CD4-positive, CD25-positive, alpha-beta regulatory T cell (primary cell): Measurements from ENCODE around the gene SLF2. TPM values are rescaled to one million over a fixed set of nuclear protein-coding genes. Genes with fewer than 3 reads are reported as not detected.

Experiments
- ATAC-seq, 2 donors: fragments of 150-1000 bp; cut with Tn5 transposase; one replicate each; pipeline ENCODE4 v1.10.0; 2021; ENCODE audit warnings: low read depth in 2 of 2, moderate number of reproducible peaks in 2 of 2, moderate library complexity in 1 of 2
- DNase-seq, 3 donors: peaks; one replicate each; pipeline versions ENCODE4 v3.0.0 to v3.0.0-alpha.2; 2012 to 2022; ENCODE audit warnings: mixed read lengths in 1 of 3
- H3K27ac ChIP-seq: one replicate; pipeline ENCODE4 v1.7.0; 2013; ENCODE audit warnings: mild to moderate bottlenecking, low read length; ENCODE audit not compliant: insufficient read depth, poor library complexity, severe bottlenecking
- H3K27me3 ChIP-seq: one replicate; pipeline ENCODE4 v1.7.0; 2013; ENCODE audit warnings: low read length; ENCODE audit not compliant: control insufficient read depth, insufficient read depth
- H3K36me3 ChIP-seq: one replicate; pipeline ENCODE4 v1.7.0; 2013; ENCODE audit warnings: mild to moderate bottlenecking, low read length, moderate library complexity; ENCODE audit not compliant: control insufficient read depth, insufficient read depth
- H3K4me1 ChIP-seq: 2 replicates; pipeline ENCODE4 v1.7.0; 2013; ENCODE audit warnings: mild to moderate bottlenecking, low read length; ENCODE audit not compliant: insufficient read depth, control insufficient read depth, poor library complexity, severe bottlenecking
- H3K4me3 ChIP-seq: one replicate; pipeline ENCODE4 v1.7.0; 2013; ENCODE audit warnings: low read depth, mild to moderate bottlenecking, low read length, moderate library complexity
- H3K9me3 ChIP-seq, 2 experiments: 1 replicate in 1 of 2; 2 replicates in 1 of 2; pipeline ENCODE4 v1.7.0; 2013; ENCODE audit warnings: low read length in 2 of 2, mild to moderate bottlenecking in 1 of 2, moderate library complexity in 1 of 2; ENCODE audit not compliant: control insufficient read depth in 2 of 2
- H3K27ac Mint-ChIP-seq, 3 donors: one replicate each; pipeline ENCODE4 v1.8.0; 2020 to 2022; ENCODE audit warnings: mild to moderate bottlenecking in 3 of 3, mixed read lengths in 3 of 3, moderate library complexity in 2 of 3
- H3K27me3 Mint-ChIP-seq: one replicate; pipeline ENCODE4 v1.8.0; 2022; ENCODE audit warnings: mild to moderate bottlenecking, mixed read lengths
- H3K36me3 Mint-ChIP-seq: one replicate; pipeline ENCODE4 v1.8.0; 2020; ENCODE audit warnings: mixed read lengths
- H3K4me1 Mint-ChIP-seq, 4 donors: one replicate each; pipeline ENCODE4 v1.8.0; 2020 to 2022; ENCODE audit warnings: mixed read lengths in 4 of 4, mild to moderate bottlenecking in 1 of 4
- H3K4me3 Mint-ChIP-seq, 4 donors: one replicate each; pipeline ENCODE4 v1.8.0; 2020 to 2022; ENCODE audit warnings: mild to moderate bottlenecking in 4 of 4, mixed read lengths in 4 of 4, moderate library complexity in 3 of 4
- H3K9me3 Mint-ChIP-seq, 7 donors: one replicate each; pipeline ENCODE4 v1.8.0; 2020 to 2022; ENCODE audit warnings: mixed read lengths in 7 of 7, mild to moderate bottlenecking in 3 of 7, moderate library complexity in 2 of 7
- polyA plus RNA-seq, 4 donors: library from polyadenylated mRNA; unstranded; fragments of 300-500 nt; fragmentation: Illumina TruSeq; gene quantifications; one replicate each; pipeline ENCODE4 v1.2.3, GENCODE V29; 2021
- total RNA-seq: library from RNA; stranded (reverse); gene quantifications from one replicate; pipeline ENCODE4 v1.2.3, GENCODE V29; 2022

The SLF2 gene
- total RNA-seq (23.2 TPM), polyA plus RNA-seq (10 to 100 TPM; 10.3 to 11.8 (median 10.6) TPM)

- H3K36me3 Mint-ChIP-seq, result peaks cover 9% of the 10 kb centered on the region
- peak within 1 kb of the TSS; percentile 85 for H3K27ac ChIP-seq
- H3K9me3 ChIP-seq, result no peaks in the 10 kb centered on the region
- H3K4me1 Mint-ChIP-seq, result peaks cover 22 to 57% (median 37%) of the 10 kb centered on the region in 4 donors
- peak within 1 kb of the TSS; percentile 86 for H3K4me3 ChIP-seq
- peak within 1 kb of the TSS; percentile 98 to 99 (median 98) for H3K27ac Mint-ChIP-seq
- H3K27me3 Mint-ChIP-seq, result no peaks in the 10 kb centered on the region
- no peaks in the 10 kb centered on the region for H3K27me3 ChIP-seq
- DNase-seq, result peak; percentile 85 to 98 (median 92)
- H3K4me1 ChIP-seq, result peaks cover 25% of the 10 kb centered on the region
- ATAC-seq, result peak; percentile 94 to 95
- H3K9me3 Mint-ChIP-seq, result no peaks in the 10 kb centered on the region
- peaks cover 15% of the 10 kb centered on the region for H3K36me3 ChIP-seq
- H3K4me3 Mint-ChIP-seq, result peak within 1 kb of the TSS; percentile 98 to 99 (median 99)
These were observed at the start of gene SLF2 for GRCh38 chr10:100912605-100913469. SLF2 (plus strand) TSS chr10:100912963; CDS start chr10:100913111, 148 bp downstream.

- Histone ChIP-seq H3K4me1 (no peaks in the 10 kb centered on the region), H3K27me3 (no peaks in the 10 kb centered on the region), H3K27ac (no peak overlapping the region), H3K36me3 (no peaks in the 10 kb centered on the region), H3K9me3 (no peaks in the 10 kb centered on the region), H3K4me3 (no peak overlapping the region)
- H3K4me1 Mint-ChIP-seq, result no peaks in the 10 kb centered on the region
- H3K27ac Mint-ChIP-seq, result no peak overlapping the region
- H3K4me3 Mint-ChIP-seq, result no peak overlapping the region
- ATAC-seq (no peak), DNase-seq (no peak)
- H3K27me3 Mint-ChIP-seq, result peaks cover 37% of the 10 kb centered on the region
- H3K36me3 Mint-ChIP-seq, result no peaks in the 10 kb centered on the region
- H3K9me3 Mint-ChIP-seq, result peaks cover 0 to 2% (median 0%) of the 10 kb centered on the region in 7 donors
These were observed 49.3 kb upstream of the SLF2 start for GRCh38 chr10:100863433-100863832.

- Mint-ChIP-seq H3K27ac (no peak overlapping the region), H3K4me3 (no peak overlapping the region), H3K27me3 (peaks cover 28% of the 10 kb centered on the region), H3K9me3 (peaks cover 0 to 2% (median 0%) of the 10 kb centered on the region in 7 donors), H3K36me3 (no peaks in the 10 kb centered on the region), H3K4me1 (no peaks in the 10 kb centered on the region)
- Histone ChIP-seq H3K36me3 (no peaks in the 10 kb centered on the region), H3K4me1 (no peaks in the 10 kb centered on the region), H3K27me3 (no peaks in the 10 kb centered on the region), H3K27ac (no peak overlapping the region), H3K4me3 (no peak overlapping the region), H3K9me3 (no peaks in the 10 kb centered on the region)
- ATAC-seq (no peak), DNase-seq (no peak)
These were observed 48.5 kb upstream of the SLF2 start for GRCh38 chr10:100864036-100864885.

- peaks cover 22% of the 10 kb centered on the region for H3K27me3 Mint-ChIP-seq
- Histone ChIP-seq H3K36me3 (no peaks in the 10 kb centered on the region), H3K27me3 (no peaks in the 10 kb centered on the region), H3K9me3 (no peaks in the 10 kb centered on the region), H3K4me3 (no peak overlapping the region), H3K4me1 (no peaks in the 10 kb centered on the region), H3K27ac (no peak overlapping the region)
- peaks cover 0 to 2% (median 0%) of the 10 kb centered on the region in 7 donors for H3K9me3 Mint-ChIP-seq
- ATAC-seq (no peak), DNase-seq (no peak)
- no peak overlapping the region for H3K27ac Mint-ChIP-seq
- H3K4me1 Mint-ChIP-seq, result no peaks in the 10 kb centered on the region
- H3K4me3 Mint-ChIP-seq, result no peak overlapping the region
- no peaks in the 10 kb centered on the region for H3K36me3 Mint-ChIP-seq
These were observed 47.8 kb upstream of the SLF2 start for GRCh38 chr10:100864978-100865377.

- H3K4me3 ChIP-seq, result no peak overlapping the region
- no peaks in the 10 kb centered on the region for H3K36me3 ChIP-seq
- DNase-seq, result no peak
- no peak for ATAC-seq
- H3K9me3 Mint-ChIP-seq, result peaks cover 0 to 2% (median 0%) of the 10 kb centered on the region in 7 donors
- no peak overlapping the region for H3K27ac Mint-ChIP-seq
- peaks cover 22% of the 10 kb centered on the region for H3K27me3 Mint-ChIP-seq
- no peaks in the 10 kb centered on the region for H3K27me3 ChIP-seq
- H3K27ac ChIP-seq, result no peak overlapping the region
- no peaks in the 10 kb centered on the region for H3K9me3 ChIP-seq
- no peaks in the 10 kb centered on the region for H3K4me1 ChIP-seq
- H3K36me3 Mint-ChIP-seq, result no peaks in the 10 kb centered on the region
- no peak overlapping the region for H3K4me3 Mint-ChIP-seq
- no peaks in the 10 kb centered on the region for H3K4me1 Mint-ChIP-seq
These were observed 46.8 kb upstream of the SLF2 start for GRCh38 chr10:100866010-100866409.

GRCh38 chr10:100866575-100867098 lies 46.1 kb upstream of the SLF2 start:
- DNase-seq (no peak), ATAC-seq (no peak)
- Mint-ChIP-seq H3K9me3 (peaks cover 0 to 2% (median 0%) of the 10 kb centered on the region in 7 donors), H3K4me3 (no peak overlapping the region), H3K4me1 (no peaks in the 10 kb centered on the region), H3K27me3 (peaks cover 22% of the 10 kb centered on the region), H3K36me3 (no peaks in the 10 kb centered on the region), H3K27ac (no peak overlapping the region)
- Histone ChIP-seq H3K27me3 (no peaks in the 10 kb centered on the region), H3K4me1 (no peaks in the 10 kb centered on the region), H3K36me3 (no peaks in the 10 kb centered on the region), H3K9me3 (no peaks in the 10 kb centered on the region), H3K27ac (no peak overlapping the region), H3K4me3 (no peak overlapping the region)

- no peaks in the 10 kb centered on the region for H3K27me3 ChIP-seq
- H3K4me3 Mint-ChIP-seq, result no peak overlapping the region
- no peaks in the 10 kb centered on the region for H3K36me3 Mint-ChIP-seq
- H3K4me3 ChIP-seq, result no peak overlapping the region
- no peak for ATAC-seq
- H3K27ac Mint-ChIP-seq, result peak overlapping the region in 1 of 3 donors; percentile 70
- peaks cover 0 to 2% (median 0%) of the 10 kb centered on the region in 4 donors for H3K4me1 Mint-ChIP-seq
- no peaks in the 10 kb centered on the region for H3K4me1 ChIP-seq
- peaks cover 16% of the 10 kb centered on the region for H3K27me3 Mint-ChIP-seq
- peaks cover 0 to 2% (median 0%) of the 10 kb centered on the region in 7 donors for H3K9me3 Mint-ChIP-seq
- no peaks in the 10 kb centered on the region for H3K36me3 ChIP-seq
- DNase-seq, result no peak
- H3K9me3 ChIP-seq, result no peaks in the 10 kb centered on the region
- H3K27ac ChIP-seq, result no peak overlapping the region
These were observed 45.4 kb upstream of the SLF2 start for GRCh38 chr10:100867261-100867963.
